Cerebellar cortex (tissue), 1 donor: ENCODE data around the gene GALNT10.
"Not testable (repeated sequence)": the region's sequence is repeated elsewhere in the genome, so short reads cannot be mapped to it uniquely, and the experiment has no call there.

ENCODE experiments used
- DNase-seq: peaks from one replicate; pipeline ENCODE4 v3.0.0-alpha.2; 2015; ENCODE audit warnings: low spot score

The GALNT10 gene

GRCh38 chr5:154356020-154356655 lies 165.6 kb downstream of the GALNT10 start:
- no peak for DNase-seq

- DNase-seq: no peak
These were observed 166.4 kb downstream of the GALNT10 start for GRCh38 chr5:154356958-154357357.

GRCh38 chr5:154358516-154359220 lies 168.1 kb downstream of the GALNT10 start:
- no peak for DNase-seq

- no peak for DNase-seq
These were observed 168.7 kb downstream of the GALNT10 start for GRCh38 chr5:154359221-154359573.

GRCh38 chr5:154360241-154360640 lies 169.7 kb downstream of the GALNT10 start:
- DNase-seq: not testable (repeated sequence)

GRCh38 chr5:154363411-154363810 lies 172.9 kb downstream of the GALNT10 start:
- no peak for DNase-seq

- no peak for DNase-seq
These were observed 174.2 kb downstream of the GALNT10 start for GRCh38 chr5:154364771-154365170.

GRCh38 chr5:154365823-154366222 lies 175.3 kb downstream of the GALNT10 start:
- DNase-seq: no peak

GRCh38 chr5:154366353-154366752 lies 175.8 kb downstream of the GALNT10 start:
- DNase-seq: no peak

GRCh38 chr5:154367101-154367500 lies 176.6 kb downstream of the GALNT10 start:
- no peak for DNase-seq

- DNase-seq: peak; percentile 29
These were observed 177.7 kb downstream of the GALNT10 start for GRCh38 chr5:154368041-154368800.

GRCh38 chr5:154369682-154370081 lies 179.1 kb downstream of the GALNT10 start:
- no peak for DNase-seq

GRCh38 chr5:154370119-154370518 lies 179.6 kb downstream of the GALNT10 start:
- no peak for DNase-seq

GRCh38 chr5:154370813-154371212 lies 180.3 kb downstream of the GALNT10 start:
- no peak for DNase-seq

- no peak for DNase-seq
These were observed 181.2 kb downstream of the GALNT10 start for GRCh38 chr5:154371687-154372086.

- DNase-seq: no peak
These were observed 182.1 kb downstream of the GALNT10 start for GRCh38 chr5:154372661-154373060.

- no peak for DNase-seq
These were observed 182.8 kb downstream of the GALNT10 start for GRCh38 chr5:154373326-154373725.

GRCh38 chr5:154373729-154374179 lies 183.2 kb downstream of the GALNT10 start:
- DNase-seq: no peak

- no peak for DNase-seq
These were observed 183.7 kb downstream of the GALNT10 start for GRCh38 chr5:154374264-154374663.

GRCh38 chr5:154375329-154376008 lies 184.9 kb downstream of the GALNT10 start:
- no peak for DNase-seq

- DNase-seq: no peak
These were observed 185.9 kb downstream of the GALNT10 start for GRCh38 chr5:154376481-154376880.

GRCh38 chr5:154377754-154378533 lies 187.4 kb downstream of the GALNT10 start:
- no peak for DNase-seq
